Fibroblast of skin of scalp (primary cell): ENCODE measurements around the gene AAK1.
A peak's percentile ranks its signal among the peaks of the same experiment; 100 is the strongest.

Experiments used
- DNase-seq: peaks from one replicate; pipeline ENCODE4 v3.0.0-alpha.2; 2013

The AAK1 gene

DNA sequence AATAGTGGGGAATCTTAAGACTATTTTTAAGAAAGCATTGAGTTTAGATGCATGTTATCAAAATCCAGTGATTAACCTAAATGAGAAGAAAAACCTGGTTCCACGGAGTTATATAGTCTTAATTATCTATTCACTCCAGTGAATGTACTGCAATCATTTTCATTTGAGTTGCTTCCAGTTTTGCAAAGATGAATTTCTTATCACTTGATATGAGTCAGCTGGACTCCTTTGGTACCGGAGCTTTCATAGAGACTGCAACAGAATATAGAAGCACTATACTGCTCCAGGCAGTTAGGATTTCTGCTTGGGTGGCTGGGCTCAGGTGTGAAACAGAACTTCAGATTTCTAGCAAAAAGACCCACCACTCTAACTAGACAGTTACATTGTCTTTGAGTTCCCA is 114.1 kb downstream of the AAK1 start:
- no peak for DNase-seq

DNA sequence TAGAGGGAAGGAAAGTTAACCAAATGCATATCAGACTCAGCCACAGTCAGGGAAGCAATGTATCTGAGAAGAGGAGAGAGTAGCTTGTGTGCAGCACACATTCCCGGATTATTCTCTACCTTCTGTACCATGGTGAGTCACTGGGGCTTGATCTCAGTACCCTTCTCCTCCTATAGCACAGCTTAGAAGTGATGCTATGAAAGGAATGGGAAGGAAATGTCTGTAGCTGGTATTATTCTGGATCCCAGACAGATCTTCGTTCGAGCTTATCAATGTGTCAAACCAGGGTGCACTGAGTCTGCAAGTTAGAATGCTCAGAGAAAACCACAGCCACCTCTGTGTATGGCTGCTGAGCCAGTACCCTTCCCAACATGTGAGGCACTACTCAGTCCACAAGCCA is 118.3 kb downstream of the AAK1 start:
- no peak for DNase-seq

DNA sequence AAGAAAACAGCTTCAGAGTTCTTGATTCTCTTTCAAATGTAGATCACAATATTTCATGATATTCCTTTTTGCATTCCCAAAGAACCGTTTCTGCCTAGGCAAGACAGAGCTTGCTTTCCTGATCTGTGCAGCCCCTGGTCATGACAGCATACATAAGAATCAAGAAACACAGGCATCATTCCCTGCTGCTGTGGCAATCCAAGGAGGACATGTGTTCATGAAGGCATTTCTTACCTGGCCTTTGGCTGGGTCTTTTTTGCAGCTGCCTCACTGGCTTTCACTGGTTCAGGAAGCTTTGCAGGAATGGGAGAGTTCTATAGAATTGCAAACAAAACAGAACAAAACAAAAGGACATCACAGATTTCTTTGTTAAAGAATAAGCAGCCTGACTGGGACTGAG is 118.7 kb downstream of the AAK1 start:
- DNase-seq, result no peak

DNA sequence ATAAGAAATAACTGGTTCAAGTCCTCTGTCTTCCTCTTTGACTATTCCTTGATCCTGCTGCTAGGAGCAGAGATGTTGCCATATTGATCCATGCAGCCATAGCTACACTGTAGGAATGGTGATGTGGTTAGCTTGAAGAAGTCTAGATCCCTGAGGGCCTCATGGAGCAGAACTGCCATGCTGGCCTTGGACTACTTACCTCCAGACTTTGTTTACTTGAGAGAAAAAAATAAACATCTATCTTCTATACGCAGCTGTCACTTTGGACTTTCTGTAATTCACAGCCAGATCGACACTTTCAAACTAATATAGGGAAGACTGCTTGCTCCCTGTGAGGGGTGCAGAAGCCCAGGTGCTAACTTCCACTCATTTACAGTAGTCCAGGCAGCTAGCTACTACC is 121.8 kb downstream of the AAK1 start:
- no peak for DNase-seq

DNA sequence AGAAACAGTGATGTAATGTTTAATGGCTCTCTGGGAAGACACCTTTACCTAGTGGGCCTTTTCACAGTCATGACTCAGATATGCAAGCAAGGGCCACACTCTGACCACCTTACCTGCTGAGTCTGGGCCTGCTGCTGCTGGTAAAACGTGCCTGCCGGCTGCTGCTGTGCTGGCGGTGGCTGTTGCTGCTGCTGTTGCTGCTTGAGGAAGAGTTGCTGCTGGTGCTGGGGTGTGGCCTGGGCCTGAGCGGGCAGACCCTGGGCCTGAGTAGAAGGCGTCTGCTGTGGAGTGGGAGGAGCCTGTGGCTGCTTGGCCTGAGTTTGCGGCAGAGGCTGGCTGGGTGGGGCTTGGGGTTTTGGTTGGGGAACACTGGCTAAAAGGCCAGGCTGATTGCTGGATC is 124.7 kb downstream of the AAK1 start:
- DNase-seq, result no peak

DNA sequence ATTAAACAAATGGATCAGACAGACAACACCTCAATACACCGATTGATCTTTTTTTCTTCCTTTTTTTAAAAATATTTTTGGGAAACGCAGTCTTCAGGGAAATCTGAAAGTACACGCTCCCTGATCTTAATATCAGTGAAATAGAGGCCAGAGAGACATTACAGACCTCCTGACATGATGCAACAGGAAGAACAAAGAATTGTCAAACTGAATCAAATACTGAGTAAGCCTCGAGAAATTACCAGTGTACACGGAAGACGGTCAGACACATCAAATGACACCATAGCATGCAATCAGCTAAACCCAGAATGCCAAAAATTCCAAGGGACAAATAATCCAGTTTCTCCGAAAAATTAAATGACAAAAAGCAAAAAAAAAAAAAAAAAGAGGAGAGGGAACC is 126.1 kb downstream of the AAK1 start:
- DNase-seq, result no peak

DNA sequence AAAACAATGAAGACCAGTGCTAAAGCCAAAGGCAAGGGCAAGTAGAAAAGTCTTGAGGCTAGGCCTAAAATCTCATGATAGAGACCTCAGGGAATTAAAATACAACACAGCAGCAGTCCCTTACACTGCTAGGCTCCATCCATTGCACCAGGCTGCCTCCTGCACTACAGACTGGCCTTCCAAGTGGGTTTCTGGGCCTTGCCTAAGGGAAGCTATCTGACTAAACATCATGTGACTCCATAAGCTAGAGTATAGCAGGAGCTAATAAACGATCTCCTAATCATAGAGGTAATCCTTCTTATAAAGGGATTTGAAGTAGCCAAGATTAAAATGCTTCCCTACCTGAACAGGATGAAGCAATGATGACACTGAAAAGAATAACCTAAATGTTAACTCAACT is 128.7 kb downstream of the AAK1 start:
- DNase-seq, result no peak

DNA sequence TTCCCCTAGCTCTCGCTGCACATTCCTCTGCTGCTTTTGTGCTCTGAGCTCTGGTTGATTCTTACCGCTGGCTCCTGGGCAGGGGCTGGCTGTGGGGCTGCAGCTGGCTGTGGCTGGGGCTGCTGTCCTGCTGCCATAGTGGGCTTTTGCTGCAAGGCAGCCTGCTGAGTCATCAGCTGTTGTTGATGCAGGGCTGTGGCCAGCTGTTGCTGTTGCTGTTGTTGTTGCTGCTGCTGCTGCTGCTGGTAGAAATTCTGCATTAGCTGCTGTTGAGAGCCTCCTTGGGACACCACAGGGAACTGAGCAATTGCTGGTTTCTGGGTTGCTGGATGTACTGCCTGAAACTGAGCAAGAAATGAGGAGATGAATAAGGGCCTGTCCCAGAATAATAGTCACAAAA is 129.1 kb downstream of the AAK1 start:
- DNase-seq, result peak; percentile 80

DNA sequence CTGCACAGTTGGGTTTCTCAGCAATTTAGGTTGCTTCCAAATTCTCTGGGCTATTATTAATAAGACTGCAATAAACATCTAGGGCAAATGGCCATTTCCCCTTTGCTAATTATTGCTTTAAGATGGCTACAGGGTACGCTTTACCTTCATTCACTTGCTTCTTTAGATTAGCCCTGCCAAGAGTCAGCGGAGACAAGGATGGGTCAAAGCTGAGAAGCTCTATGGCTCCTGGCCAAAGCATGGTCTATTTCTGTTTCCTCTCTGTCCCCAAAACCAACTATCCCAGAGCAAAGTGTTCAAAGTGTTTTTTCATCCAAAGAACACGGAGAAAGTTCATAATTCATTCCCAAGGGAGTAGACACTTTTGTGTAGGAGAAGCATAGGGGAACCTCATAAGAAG is 131.1 kb downstream of the AAK1 start:
- no peak for DNase-seq

DNA sequence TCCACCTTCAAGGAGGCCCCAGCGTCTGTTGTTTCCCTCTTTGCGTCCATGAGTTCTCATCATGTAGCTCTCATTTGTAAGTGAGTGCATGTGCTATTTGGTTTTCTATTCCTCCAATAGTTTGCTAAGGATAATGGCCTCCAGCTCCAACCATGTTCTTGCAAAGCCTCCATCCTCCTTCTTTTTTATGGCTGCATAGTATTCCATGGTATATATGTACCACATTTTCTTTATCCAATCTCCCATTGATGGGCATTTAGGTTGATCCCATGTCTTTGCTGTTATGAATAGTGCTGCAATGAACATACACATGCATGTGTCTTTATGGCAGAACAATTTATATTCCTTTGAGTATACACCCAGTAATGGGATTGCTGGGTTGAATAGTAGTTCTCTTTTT is 133.3 kb downstream of the AAK1 start:
- DNase-seq, result no peak

DNA sequence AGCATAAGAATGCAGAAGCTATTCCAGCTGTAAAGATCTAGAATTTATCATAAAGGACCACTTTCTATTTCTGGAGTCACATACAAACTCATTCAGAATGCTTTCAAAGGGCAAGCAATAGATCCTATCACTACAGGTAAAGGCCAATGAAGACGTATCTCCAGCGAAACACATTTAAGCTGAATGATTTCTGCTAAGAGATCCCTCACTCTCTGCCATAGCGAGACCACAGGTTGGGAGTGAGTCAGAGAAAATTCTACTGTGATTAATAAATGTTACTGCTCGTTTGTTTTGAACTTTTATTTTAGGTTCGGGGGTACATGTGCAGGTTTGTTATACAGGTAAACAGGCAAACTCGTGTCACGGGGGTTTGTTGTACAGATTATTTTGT is 133.8 kb downstream of the AAK1 start:
- DNase-seq, result no peak

DNA sequence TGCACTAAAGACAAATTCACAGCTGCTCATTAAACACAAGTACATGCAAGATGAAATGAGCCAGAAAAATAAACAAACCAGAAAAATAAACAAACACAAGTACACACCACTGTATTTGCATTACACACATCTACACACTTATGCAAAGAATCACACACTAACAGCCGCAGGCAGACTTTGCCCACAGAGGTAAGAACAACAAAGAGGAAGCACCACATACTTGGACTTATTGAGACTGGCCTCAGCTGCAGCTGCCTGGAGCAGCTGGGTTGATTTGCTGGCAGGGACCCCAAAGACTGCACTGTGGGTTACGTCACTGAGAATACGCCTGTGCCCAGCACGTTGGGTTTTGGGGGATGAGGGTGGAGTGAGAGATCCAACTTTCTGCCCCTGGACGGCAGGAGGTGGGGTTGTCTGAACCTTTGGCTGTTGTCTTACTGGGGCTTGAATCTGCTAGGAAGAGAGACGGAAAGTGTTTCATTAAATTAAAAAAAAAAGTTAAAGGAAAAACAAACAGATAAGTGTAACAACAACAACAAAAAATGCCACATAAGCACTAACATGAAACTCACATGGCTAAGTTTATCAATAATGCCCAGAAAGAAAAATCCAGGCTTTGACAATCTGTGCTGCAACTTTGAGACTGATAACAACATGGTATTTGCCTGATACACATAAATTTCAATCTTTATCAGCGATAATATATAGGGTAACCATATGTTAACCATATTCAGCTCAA is 134.4 kb downstream of the AAK1 start:
- DNase-seq, result no peak

DNA sequence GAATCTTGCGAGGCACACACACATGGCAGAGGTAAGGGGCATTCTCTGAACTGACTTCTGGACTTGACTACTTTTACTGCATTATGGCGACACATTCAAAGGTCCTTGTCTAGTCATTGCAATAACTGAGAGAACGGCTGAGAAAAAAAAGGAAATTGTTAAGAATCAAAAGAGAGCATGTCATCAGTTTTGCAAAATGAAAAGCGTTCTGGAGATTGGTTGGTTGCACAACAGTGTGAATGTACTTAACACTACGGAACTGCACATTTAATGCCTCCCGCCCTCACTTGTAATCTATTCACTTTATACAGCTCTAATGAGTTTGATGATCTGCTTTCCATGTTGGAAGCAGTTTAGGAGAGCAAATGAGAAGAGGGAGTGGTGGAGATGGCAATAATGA is 137.8 kb downstream of the AAK1 start:
- DNase-seq, result no peak

DNA sequence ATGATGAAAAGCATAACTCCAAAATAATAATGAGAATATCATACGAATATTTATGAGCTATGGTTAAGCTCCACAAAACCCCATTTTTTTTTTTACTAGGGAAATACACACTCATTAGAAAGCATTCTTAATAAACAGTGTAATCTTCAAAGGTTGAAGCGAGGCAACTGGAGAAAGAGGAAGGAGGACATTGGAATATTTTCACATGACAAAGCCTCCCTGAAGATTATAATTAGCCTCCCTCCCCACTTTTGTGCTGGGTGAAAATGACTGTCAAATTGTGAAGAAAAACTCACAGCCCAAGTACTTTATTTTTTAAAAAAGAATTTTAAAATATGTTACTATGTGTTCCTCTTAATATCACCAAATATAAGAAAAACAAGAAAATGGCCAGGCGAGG is 142.2 kb downstream of the AAK1 start:
- DNase-seq, result no peak

DNA sequence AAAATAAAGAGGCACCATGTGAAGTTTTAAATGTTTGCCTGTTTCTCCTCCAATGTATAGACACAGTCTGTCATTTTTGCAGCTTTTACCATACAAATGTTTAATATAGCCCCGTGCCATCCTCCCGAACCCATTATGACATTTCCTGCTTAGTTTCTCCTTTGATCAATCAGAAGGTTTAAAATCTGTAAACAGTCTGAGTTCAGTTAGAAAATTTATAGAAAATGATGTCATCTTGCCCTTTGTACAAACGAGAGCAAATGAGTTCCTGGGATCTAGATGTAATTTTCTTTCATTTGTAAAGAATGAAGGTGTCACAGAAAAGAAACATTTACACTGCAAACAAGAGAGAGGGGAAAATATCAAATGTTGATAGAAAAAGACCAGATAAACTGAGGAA is 143.6 kb downstream of the AAK1 start:
- no peak for DNase-seq

DNA sequence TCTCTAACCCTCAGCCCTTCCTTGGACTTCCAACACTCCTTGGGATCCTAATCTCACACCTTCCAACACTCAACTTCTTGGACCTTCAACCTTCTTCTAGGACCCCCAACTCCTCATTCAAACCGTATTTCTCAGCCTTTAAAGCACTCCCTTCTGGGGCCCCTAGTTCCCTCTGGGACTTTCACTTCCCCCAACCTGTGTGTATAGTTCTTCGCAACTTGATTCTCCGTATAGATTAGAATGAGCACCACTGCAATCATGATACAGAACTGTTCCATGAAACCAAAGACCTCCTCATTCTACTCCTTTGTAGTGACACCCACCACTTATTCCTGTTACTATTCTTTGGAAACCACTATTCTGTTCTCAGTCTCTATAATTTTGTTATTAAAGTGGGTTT is 144.3 kb downstream of the AAK1 start:
- no peak for DNase-seq

DNA sequence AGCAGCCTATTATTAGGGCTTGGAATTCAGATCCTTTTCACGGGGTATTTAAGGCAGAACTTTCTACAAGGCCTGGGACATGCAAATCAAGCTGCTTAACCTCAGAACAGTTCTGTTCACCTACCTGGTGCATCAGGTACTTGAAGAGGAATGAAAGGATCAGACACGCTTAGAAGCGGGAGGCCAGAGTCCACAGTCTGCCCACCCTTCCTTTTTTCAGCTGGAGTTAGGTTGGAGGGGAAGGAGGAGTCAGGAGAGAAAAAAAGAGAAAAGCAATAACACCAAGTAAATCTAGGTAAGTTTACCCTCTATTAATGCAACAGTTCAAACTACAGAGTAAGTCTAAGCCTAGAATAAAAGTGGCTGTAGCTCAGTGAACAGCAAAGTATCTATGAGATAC is 147.7 kb downstream of the AAK1 start:
- DNase-seq, result no peak

DNA sequence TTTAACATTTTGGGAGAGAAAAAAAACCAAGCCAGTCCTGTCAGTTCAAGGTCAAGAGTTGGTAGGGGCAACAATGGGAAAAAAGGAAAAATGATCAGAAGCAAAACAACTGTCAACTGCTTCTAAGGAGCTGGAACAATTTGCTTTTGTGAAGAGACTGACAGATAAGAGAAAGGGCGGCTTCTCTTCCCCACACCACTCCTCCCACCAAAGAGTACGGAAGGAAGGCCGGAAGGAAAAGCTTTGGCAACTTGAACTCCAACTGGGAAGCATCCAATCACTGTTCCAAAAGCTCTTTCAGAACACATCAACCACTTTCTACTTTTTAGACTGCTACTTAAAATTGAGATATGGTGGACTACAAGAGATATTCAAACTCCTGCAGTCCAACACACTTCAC is 148.5 kb downstream of the AAK1 start:
- no peak for DNase-seq

DNA sequence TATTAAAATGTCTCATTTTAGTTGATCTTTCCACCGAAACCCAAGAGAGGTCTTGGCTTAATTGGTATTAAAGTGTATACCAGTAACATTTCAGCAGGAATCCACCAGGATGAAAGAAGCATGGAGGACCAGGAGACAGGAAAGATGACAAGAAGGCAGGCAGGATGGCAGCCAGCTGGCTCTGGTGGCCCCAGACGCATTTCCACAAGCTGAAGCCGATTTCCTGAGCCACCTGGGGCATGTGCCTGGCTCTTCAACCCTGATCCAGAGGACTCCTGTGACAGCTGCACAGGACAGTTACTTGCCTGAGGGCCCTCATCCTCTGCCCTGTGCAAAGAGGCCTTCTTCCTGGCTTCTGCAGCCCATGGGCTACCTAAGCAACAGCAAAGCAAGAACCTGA is 149.4 kb downstream of the AAK1 start:
- no peak for DNase-seq

DNA sequence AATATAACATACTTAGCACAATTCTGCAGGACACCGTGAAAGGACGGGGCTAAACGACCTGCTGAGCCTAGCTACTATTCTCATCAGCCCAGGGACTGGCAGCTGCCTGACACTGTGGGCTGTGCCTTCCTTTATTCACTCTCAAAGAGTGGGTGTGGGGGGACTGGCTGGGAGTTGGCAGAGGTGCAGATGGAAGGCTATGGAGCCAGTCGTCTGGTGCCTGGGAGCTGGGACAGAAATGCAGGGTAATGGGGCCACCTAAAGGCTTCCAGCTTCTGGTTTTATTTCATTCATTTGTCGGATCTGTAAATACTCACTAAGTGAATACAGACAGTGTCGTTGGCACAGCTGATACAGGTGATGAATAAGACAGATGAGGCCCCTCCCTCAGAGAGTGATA is 150.3 kb downstream of the AAK1 start:
- DNase-seq, result no peak

DNA sequence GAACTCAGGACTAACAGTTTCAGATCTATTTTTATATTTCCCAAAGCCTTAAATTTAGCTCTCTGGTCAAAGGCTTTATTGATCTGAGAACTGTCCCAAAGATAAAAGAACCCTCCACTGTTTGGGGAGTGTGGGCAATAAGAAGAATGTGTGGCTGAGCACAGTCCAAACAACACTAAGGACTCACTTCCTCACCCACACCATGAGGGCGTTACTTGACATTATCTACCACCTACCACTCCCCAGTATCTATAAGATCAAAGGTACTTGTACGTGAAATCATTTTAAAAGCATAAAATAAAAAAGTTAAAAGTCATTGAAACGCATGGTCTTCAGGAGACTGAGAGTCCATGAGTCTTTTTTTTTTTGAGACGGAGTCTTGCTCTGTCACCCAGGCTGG is 151.7 kb downstream of the AAK1 start:
- no peak for DNase-seq

DNA sequence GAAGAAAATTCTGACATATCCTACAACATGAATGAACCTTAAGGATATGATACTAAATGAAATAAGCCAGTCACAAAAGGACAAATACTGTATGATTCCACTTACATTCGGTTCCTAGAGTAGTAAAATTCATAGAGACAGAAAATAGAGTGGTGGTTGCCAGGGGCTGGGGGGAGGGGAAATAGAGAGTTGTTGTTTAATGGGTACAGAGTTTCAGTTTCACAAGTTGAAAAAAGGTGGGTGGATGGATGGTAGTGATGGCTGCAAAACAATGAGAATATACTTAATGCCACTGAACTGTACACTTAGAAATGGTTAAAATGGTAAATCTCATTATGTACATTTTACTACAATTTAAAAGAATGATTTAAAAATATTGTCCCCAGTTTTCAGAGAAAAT is 153.1 kb downstream of the AAK1 start:
- no peak for DNase-seq

DNA sequence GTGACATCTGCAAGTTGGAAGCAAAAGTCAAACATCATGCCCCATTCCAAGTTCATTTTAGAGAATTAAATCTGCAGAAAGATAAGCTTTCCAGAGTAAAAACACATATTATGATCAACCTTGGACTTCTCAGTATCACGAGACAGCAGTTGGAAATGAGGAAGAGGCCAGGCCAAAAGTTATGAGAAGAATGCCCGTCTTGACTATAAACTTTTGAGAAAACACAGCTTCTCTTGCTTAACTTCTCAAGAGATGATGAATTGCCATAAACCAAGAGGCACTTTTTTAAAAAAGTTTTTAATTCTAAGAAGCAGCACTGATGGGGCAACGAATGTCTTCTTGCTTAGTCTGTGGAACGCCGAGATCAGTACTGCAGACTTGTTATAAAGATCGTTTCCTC is 153.7 kb downstream of the AAK1 start:
- no peak for DNase-seq

DNA sequence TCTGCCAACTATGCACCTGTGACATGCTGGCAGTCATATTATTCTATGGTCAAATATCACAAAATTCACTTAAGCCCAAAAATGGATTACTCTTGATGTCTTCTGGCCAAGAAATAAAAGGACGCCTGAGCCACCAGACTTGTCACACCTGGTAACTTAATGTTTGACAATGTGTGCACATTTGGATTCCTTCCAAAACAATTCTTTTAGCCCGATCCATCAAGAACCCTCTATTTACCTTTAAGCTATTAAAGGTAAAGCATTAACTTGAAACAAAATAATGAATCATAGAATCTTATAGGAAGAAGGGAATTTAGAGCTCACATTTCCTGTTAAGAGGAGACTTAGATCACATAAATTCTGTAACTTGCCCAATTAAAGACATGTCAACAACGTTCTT is 159.8 kb downstream of the AAK1 start:
- DNase-seq, result no peak

DNA sequence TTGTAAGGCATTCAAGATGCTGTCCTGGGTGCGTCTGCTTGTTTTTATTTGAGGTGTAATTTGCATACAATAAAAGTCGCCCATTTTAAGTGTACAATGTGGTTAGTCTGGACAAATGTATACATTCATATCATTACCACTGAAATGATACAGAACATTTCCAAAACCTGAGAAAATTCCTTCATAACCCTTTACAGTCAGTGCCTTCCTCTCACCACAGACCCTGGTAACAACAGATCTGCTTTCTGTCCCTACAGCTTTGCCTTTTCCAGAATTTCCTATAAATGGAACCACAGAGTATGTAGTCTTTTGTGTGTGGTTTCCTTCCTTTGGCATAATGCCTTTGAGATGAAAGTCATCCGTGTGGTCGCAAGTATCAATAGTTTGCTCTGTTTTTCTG is 160.5 kb downstream of the AAK1 start:
- DNase-seq, result no peak

DNA sequence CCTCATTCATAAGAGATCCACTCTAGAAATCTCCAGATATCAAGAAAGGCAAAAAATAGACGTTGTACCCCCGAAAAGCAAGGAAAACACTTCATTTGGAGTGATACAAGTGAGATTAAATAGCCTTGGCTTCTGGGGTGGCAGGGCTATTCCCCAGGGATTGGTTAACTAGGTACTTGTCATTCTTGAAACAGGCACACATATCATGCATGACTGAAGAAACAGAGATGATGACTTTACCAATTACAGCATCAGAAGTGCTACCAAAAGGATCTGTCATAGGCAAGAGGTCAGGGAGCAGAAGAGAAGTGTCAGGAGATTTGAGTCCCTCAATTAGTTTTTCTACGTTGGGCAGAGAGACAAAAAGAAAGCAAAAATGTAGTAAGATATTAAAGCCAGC is 161.1 kb downstream of the AAK1 start:
- DNase-seq, result no peak
